ENCODE data around the gene ABI1.

- TF ChIP-seq CTCF (IDR thresholded peaks at IDR 0.05; ENCODE audit: low read length), result no peak
- no peak for TF ChIP-seq EZH2phosphoT487 (IDR thresholded peaks at IDR 0.05; ENCODE audit: low read length)
- no peak for TF ChIP-seq EZH2 (optimal IDR thresholded peaks at IDR 0.05; ENCODE audit: low read depth, low read length)
Measured at GRCh38 chr10:26697922-26698608, 162.7 kb downstream of the ABI1 start.
